Measurements from ENCODE around the gene VAV2.
"Not testable (repeated sequence)": the region's sequence is repeated elsewhere in the genome, so short reads cannot be mapped to it uniquely, and the experiment has no call there.

The VAV2 gene

GRCh38 chr9:133958756-133959155 lies 33.4 kb downstream of the VAV2 start:
- peak; percentile 33 for DNase-seq (ENCODE audit: low read depth)
- no peak overlapping the region for H3K4me3 ChIP-seq (ENCODE audit: low read length)
- TF ChIP-seq, protein P1, sequence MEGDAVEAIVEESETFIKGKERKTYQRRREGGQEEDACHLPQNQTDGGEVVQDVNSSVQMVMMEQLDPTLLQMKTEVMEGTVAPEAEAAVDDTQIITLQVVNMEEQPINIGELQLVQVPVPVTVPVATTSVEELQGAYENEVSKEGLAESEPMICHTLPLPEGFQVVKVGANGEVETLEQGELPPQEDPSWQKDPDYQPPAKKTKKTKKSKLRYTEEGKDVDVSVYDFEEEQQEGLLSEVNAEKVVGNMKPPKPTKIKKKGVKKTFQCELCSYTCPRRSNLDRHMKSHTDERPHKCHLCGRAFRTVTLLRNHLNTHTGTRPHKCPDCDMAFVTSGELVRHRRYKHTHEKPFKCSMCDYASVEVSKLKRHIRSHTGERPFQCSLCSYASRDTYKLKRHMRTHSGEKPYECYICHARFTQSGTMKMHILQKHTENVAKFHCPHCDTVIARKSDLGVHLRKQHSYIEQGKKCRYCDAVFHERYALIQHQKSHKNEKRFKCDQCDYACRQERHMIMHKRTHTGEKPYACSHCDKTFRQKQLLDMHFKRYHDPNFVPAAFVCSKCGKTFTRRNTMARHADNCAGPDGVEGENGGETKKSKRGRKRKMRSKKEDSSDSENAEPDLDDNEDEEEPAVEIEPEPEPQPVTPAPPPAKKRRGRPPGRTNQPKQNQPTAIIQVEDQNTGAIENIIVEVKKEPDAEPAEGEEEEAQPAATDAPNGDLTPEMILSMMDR (IDR thresholded peaks at IDR 0.05; ENCODE audit: insufficient read depth, low read depth, low read length, missing control alignments) = no peak

GRCh38 chr9:133957772-133958171 lies 34.4 kb downstream of the VAV2 start:
- H3K4me3 ChIP-seq (ENCODE audit: low read length); DNase-seq (ENCODE audit: low read depth): not testable (repeated sequence)

DNA sequence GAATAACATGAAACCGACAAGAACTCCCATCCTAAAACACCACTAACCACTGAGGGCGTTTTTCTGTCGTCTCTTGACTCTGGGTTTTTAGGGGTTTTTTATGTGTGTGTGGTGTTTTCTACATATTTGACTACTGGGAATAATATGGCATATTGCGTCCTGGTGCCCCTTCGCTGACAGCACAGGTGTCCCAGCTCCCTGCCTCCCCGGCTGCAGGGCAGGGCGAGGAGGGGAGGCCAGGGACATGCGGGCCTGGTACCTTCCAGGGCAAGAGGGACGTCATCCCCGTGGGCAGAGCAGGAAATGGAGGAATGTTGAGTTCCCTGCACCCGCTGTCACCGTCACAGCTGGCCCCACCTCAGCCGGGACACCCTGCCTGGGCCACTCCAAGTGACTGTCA lies 34.8 kb downstream of the VAV2 start:
- DNase-seq (ENCODE audit: low read depth) = no peak
- TF ChIP-seq, protein P1 (IDR thresholded peaks at IDR 0.05; ENCODE audit: insufficient read depth, low read depth, low read length, missing control alignments) = no peak
- no peak overlapping the region for H3K4me3 ChIP-seq (ENCODE audit: low read length)

DNA sequence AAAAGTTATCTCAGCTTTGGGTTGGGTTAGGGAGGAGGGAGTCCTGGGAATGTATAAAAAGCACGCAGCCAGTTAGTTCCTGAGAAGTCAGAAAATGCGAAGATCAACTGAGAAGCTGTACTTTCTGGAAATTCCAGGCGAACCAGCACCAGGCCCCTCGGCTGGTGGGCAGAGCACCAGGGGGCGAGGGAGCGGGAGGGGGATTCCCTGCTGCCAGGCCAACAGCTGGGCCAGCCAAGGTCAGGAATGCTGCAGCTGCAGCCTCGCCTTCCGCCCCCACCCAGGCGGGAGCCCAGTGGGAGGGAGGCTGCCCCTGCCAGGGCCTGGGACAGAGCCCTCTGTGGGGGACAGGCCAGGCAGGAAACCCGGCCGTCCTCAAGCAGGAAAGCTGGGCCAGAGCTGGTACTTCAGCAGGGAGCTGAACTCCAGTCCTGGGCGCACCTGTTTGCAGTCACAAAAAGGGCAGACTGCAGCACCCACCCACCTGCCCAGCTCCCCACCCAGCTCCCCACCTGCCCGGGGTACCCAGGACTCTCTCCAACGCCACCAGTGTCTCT lies 35.5 kb downstream of the VAV2 start:
- no peak for DNase-seq (ENCODE audit: low read depth)
- TF ChIP-seq, protein P1 (IDR thresholded peaks at IDR 0.05; ENCODE audit: insufficient read depth, low read depth, low read length, missing control alignments) = no peak
- H3K4me3 ChIP-seq (ENCODE audit: low read length) = no peak overlapping the region

GRCh38 chr9:133955821-133956411 lies 36.2 kb downstream of the VAV2 start:
- no peak for DNase-seq (ENCODE audit: low read depth)
- H3K4me3 ChIP-seq (ENCODE audit: low read length) = no peak overlapping the region
- TF ChIP-seq, protein P1 (IDR thresholded peaks at IDR 0.05; ENCODE audit: insufficient read depth, low read depth, low read length, missing control alignments) = no peak

- TF ChIP-seq, protein P1 (IDR thresholded peaks at IDR 0.05; ENCODE audit: insufficient read depth, low read depth, low read length, missing control alignments) = no peak
- no peak for DNase-seq (ENCODE audit: low read depth)
- H3K4me3 ChIP-seq (ENCODE audit: low read length) = no peak overlapping the region
Measured at GRCh38 chr9:133954862-133955529, 37.1 kb downstream of the VAV2 start.

- no peak overlapping the region for H3K4me3 ChIP-seq (ENCODE audit: low read length)
- DNase-seq (ENCODE audit: low read depth) = no peak
- TF ChIP-seq, protein P1 (IDR thresholded peaks at IDR 0.05; ENCODE audit: insufficient read depth, low read depth, low read length, missing control alignments) = no peak
Measured at GRCh38 chr9:133953976-133954709, 38.0 kb downstream of the VAV2 start.
